Neural progenitor cell (in vitro differentiated cells): ENCODE measurements around the gene DMKN. TPM values are rescaled to one million over a fixed set of nuclear protein-coding genes. Genes with fewer than 3 reads are reported as not detected.

Source experiments
- DNase-seq: peaks from one replicate; pipeline ENCODE4 v3.0.0-alpha.2; 2016; ENCODE audit warnings: low spot score
- H2AFZ ChIP-seq: fragments of 200-600 bp; sonication (generic); replicated peaks from 2 replicates; pipeline ENCODE4 v1.6.1; 2016; ENCODE audit warnings: antibody characterized with exemption
- H3F3A ChIP-seq: fragments of 200-600 bp; sonication (generic); 2 replicates; pipeline ENCODE4 v1.6.1; 2016; ENCODE audit warnings: antibody characterized with exemption, low read depth
- H3K27ac ChIP-seq: fragments of 200-600 bp; sonication (generic); 2 replicates; pipeline ENCODE4 v1.5.1; 2016; ENCODE audit warnings: mild to moderate bottlenecking
- H3K27me3 ChIP-seq: fragments of 200-600 bp; sonication (generic); 2 replicates; pipeline ENCODE4 v1.6.1; 2016; ENCODE audit warnings: mild to moderate bottlenecking, moderate library complexity
- H3K36me3 ChIP-seq: fragments of 200-600 bp; sonication (generic); 2 replicates; pipeline ENCODE4 v1.5.1; 2016
- H3K4me1 ChIP-seq: fragments of 200-600 bp; sonication (generic); 2 replicates; pipeline ENCODE4 v1.6.1; 2016; ENCODE audit warnings: mixed run types
- H3K4me2 ChIP-seq: fragments of 200-600 bp; sonication (generic); 2 replicates; pipeline ENCODE4 v1.6.1; 2016
- H3K4me3 ChIP-seq: fragments of 200-600 bp; sonication (generic); 2 replicates; pipeline ENCODE4 v1.5.1; 2016
- H3K79me2 ChIP-seq: fragments of 200-600 bp; sonication (generic); 2 replicates; pipeline ENCODE4 v1.6.1; 2016; ENCODE audit warnings: low read depth
- H3K9ac ChIP-seq: fragments of 200-600 bp; sonication (generic); 2 replicates; pipeline ENCODE4 v1.6.1; 2016
- H3K9me3 ChIP-seq: fragments of 200-600 bp; sonication (generic); 2 replicates; pipeline ENCODE4 v1.5.1; 2016; ENCODE audit warnings: low read depth
- H4K20me1 ChIP-seq: fragments of 200-600 bp; sonication (generic); 2 replicates; pipeline ENCODE4 v1.6.1; 2016; ENCODE audit warnings: low read depth
- H3K27ac Mint-ChIP-seq: 3 replicates; pipeline ENCODE4 v1.8.0; 2021; ENCODE audit warnings: mixed read lengths
- H3K27me3 Mint-ChIP-seq: 2 replicates; pipeline ENCODE4 v1.8.0; 2022; ENCODE audit warnings: low read depth, mild to moderate bottlenecking, inconsistent platforms, moderate library complexity, mixed read lengths; ENCODE audit not compliant: insufficient read depth
- H3K36me3 Mint-ChIP-seq: 3 replicates; pipeline ENCODE4 v1.8.0; 2021; ENCODE audit warnings: mixed read lengths
- H3K4me1 Mint-ChIP-seq: 3 replicates; pipeline ENCODE4 v1.8.0; 2021; ENCODE audit warnings: mixed read lengths
- H3K4me3 Mint-ChIP-seq: 3 replicates; pipeline ENCODE4 v1.8.0; 2021; ENCODE audit warnings: mild to moderate bottlenecking, moderate library complexity, mixed read lengths
- H3K9me3 Mint-ChIP-seq: 3 replicates; pipeline ENCODE4 v1.8.0; 2020; ENCODE audit warnings: mixed read lengths
- CTCF ChIP-seq: fragments of 200-600 bp; sonication (generic); IDR thresholded peaks from 2 replicates; pipeline ENCODE4 v1.5.1; 2017; ENCODE audit warnings: antibody characterized with exemption, mild to moderate bottlenecking
- EZH2 ChIP-seq: fragments of 200-600 bp; sonication (generic); IDR thresholded peaks from 2 replicates; pipeline ENCODE4 v1.6.1; 2017; ENCODE audit warnings: antibody characterized with exemption, mild to moderate bottlenecking, moderate library complexity
- EZH2phosphoT487 ChIP-seq: fragments of 200-600 bp; sonication (generic); IDR thresholded peaks from 2 replicates; pipeline ENCODE4 v1.6.1; 2017; ENCODE audit warnings: antibody characterized with exemption
- total RNA-seq: library from RNA; depleted of rRNA; stranded (reverse); fragments of >200 nt; gene quantifications from 2 replicates; pipeline ENCODE4 v1.2.3, GENCODE V29; 2015; ENCODE audit warnings: low replicate concordance

DMKN gene
- total RNA-seq, 1 donor from 2014 or later, result 175 TPM

- no peak overlapping the region for H3K4me2 ChIP-seq
- peaks cover 20% of the 10 kb centered on the region for H3K4me1 Mint-ChIP-seq
- H3K36me3 Mint-ChIP-seq, result no peaks in the 10 kb centered on the region
- H3K27ac ChIP-seq, result no peak overlapping the region
- no peak overlapping the region for H2AFZ ChIP-seq
- no peaks in the 10 kb centered on the region for H3K79me2 ChIP-seq
- no peak overlapping the region for H3K4me3 Mint-ChIP-seq
- peaks cover 9% of the 10 kb centered on the region for H3F3A ChIP-seq
- TF ChIP-seq EZH2phosphoT487 (no peak), EZH2 (no peak), CTCF (no peak)
- no peaks in the 10 kb centered on the region for H3K27me3 ChIP-seq
- H3K27me3 Mint-ChIP-seq, result peaks cover 6% of the 10 kb centered on the region
- H4K20me1 ChIP-seq, result no peaks in the 10 kb centered on the region
- H3K9ac ChIP-seq, result no peak overlapping the region
- peaks cover 15% of the 10 kb centered on the region for H3K4me1 ChIP-seq
- H3K36me3 ChIP-seq, result no peaks in the 10 kb centered on the region
- H3K4me3 ChIP-seq, result no peak overlapping the region
- H3K27ac Mint-ChIP-seq, result no peak overlapping the region
- no peaks in the 10 kb centered on the region for H3K9me3 ChIP-seq
- no peaks in the 10 kb centered on the region for H3K9me3 Mint-ChIP-seq
- DNase-seq, result no peak
Measured at GRCh38 chr19:35522745-35523327, 9.4 kb upstream of the DMKN start.

GRCh38 chr19:35521124-35521743 lies 7.8 kb upstream of the DMKN start:
- Mint-ChIP-seq H3K36me3 (no peaks in the 10 kb centered on the region), H3K9me3 (no peaks in the 10 kb centered on the region), H3K4me1 (peaks cover 20% of the 10 kb centered on the region), H3K4me3 (no peak overlapping the region), H3K27ac (peak overlapping the region; percentile 50), H3K27me3 (peaks cover 11% of the 10 kb centered on the region)
- H3K4me1 ChIP-seq, result peaks cover 15% of the 10 kb centered on the region
- H2AFZ ChIP-seq, result no peak overlapping the region
- H3F3A ChIP-seq, result peaks cover 9% of the 10 kb centered on the region
- no peak overlapping the region for H3K4me2 ChIP-seq
- DNase-seq, result no peak
- H3K4me3 ChIP-seq, result no peak overlapping the region
- no peaks in the 10 kb centered on the region for H3K36me3 ChIP-seq
- no peak overlapping the region for H3K9ac ChIP-seq
- no peaks in the 10 kb centered on the region for H4K20me1 ChIP-seq
- H3K27ac ChIP-seq, result no peak overlapping the region
- no peak for TF ChIP-seq EZH2
- TF ChIP-seq EZH2phosphoT487, result no peak
- TF ChIP-seq CTCF, result no peak
- H3K27me3 ChIP-seq, result no peaks in the 10 kb centered on the region
- H3K9me3 ChIP-seq, result no peaks in the 10 kb centered on the region
- H3K79me2 ChIP-seq, result no peaks in the 10 kb centered on the region

GRCh38 chr19:35519291-35519690 lies 5.8 kb upstream of the DMKN start:
- Histone ChIP-seq H3K36me3 (no peaks in the 10 kb centered on the region), H3K27me3 (peaks cover 4% of the 10 kb centered on the region), H3K79me2 (no peaks in the 10 kb centered on the region), H3K9me3 (no peaks in the 10 kb centered on the region), H4K20me1 (no peaks in the 10 kb centered on the region), H3K9ac (no peak overlapping the region), H3K4me1 (peaks cover 5% of the 10 kb centered on the region), H3K4me2 (no peak overlapping the region), H3K4me3 (no peak overlapping the region), H3K27ac (no peak overlapping the region), H3F3A (peaks cover 4% of the 10 kb centered on the region), H2AFZ (no peak overlapping the region)
- H3K9me3 Mint-ChIP-seq, result no peaks in the 10 kb centered on the region
- H3K27ac Mint-ChIP-seq, result no peak overlapping the region
- no peak for DNase-seq
- peaks cover 14% of the 10 kb centered on the region for H3K4me1 Mint-ChIP-seq
- H3K27me3 Mint-ChIP-seq, result peaks cover 15% of the 10 kb centered on the region
- H3K4me3 Mint-ChIP-seq, result no peak overlapping the region
- H3K36me3 Mint-ChIP-seq, result no peaks in the 10 kb centered on the region
- TF ChIP-seq EZH2 (no peak), CTCF (no peak), EZH2phosphoT487 (no peak)
